ENCODE data around the gene AAMDC. TPM values are rescaled to one million over a fixed set of nuclear protein-coding genes. Genes with fewer than 3 reads are reported as not detected.

AAMDC gene
- total RNA-seq, 1 experiment from 2014 or later: 15.7 TPM

GRCh38 chr11:77799338-77799737 lies 21.6 kb upstream of the AAMDC start:
- no peak overlapping the region for H3K27ac ChIP-seq (ENCODE audit: low read depth, low read length, poor library complexity, severe bottlenecking)
- POLR2A ChIA-PET (ENCODE audit: low non-redundant PET): interaction anchor here (0.5 kb wide), 1 partner anchor 14 kb away, joined by 3 read pairs; no protein-coding TSS in a partner anchor
- CTCF ChIA-PET: no interaction called here
- peaks cover 25% of the 10 kb centered on the region for H3K4me1 ChIP-seq (ENCODE audit: insufficient read depth, low read length, poor library complexity, severe bottlenecking)
- TF ChIP-seq EZH2 (IDR thresholded peaks at IDR 0.05; ENCODE audit: borderline replicate concordance, low read depth, low read length, poor library complexity, severe bottlenecking) (no peak), CTCF (conservative IDR thresholded peaks at IDR 0.05; ENCODE audit: low read depth, low read length) (no peak)
- intact Hi-C loops (cut with micrococcal nuclease; ENCODE audit: unreplicated experiment): no loop called here
- no peak overlapping the region for H3K4me3 ChIP-seq (ENCODE audit: low read depth, low read length, poor library complexity, severe bottlenecking)
- H3K36me3 ChIP-seq (ENCODE audit: insufficient read depth, low read length, poor library complexity, severe bottlenecking): no peaks in the 10 kb centered on the region
- H3K27me3 ChIP-seq (replicated peaks; ENCODE audit: insufficient read depth, low read depth, low read length, poor library complexity): no peaks in the 10 kb centered on the region
- peak; percentile 62 for DNase-seq (ENCODE audit: low spot score)
- H3K9me3 ChIP-seq (ENCODE audit: low read depth, low read length, poor library complexity, severe bottlenecking): no peaks in the 10 kb centered on the region
- no TSS peak for BruUV-seq (replicated peaks)

GRCh38 chr11:77800449-77800848 lies 20.5 kb upstream of the AAMDC start:
- ChIA-PET CTCF (no interaction called here), POLR2A (ENCODE audit: low non-redundant PET) (no interaction called here)
- no peaks in the 10 kb centered on the region for H3K27me3 ChIP-seq (replicated peaks; ENCODE audit: insufficient read depth, low read depth, low read length, poor library complexity)
- TF ChIP-seq CTCF (conservative IDR thresholded peaks at IDR 0.05; ENCODE audit: low read depth, low read length) (no peak), EZH2 (IDR thresholded peaks at IDR 0.05; ENCODE audit: borderline replicate concordance, low read depth, low read length, poor library complexity, severe bottlenecking) (no peak)
- no peaks in the 10 kb centered on the region for H3K36me3 ChIP-seq (ENCODE audit: insufficient read depth, low read length, poor library complexity, severe bottlenecking)
- no peak overlapping the region for H3K4me3 ChIP-seq (ENCODE audit: low read depth, low read length, poor library complexity, severe bottlenecking)
- H3K4me1 ChIP-seq (ENCODE audit: insufficient read depth, low read length, poor library complexity, severe bottlenecking): peaks cover 25% of the 10 kb centered on the region
- peak; percentile 12 for DNase-seq (ENCODE audit: low spot score)
- no TSS peak for BruUV-seq (replicated peaks)
- H3K9me3 ChIP-seq (ENCODE audit: low read depth, low read length, poor library complexity, severe bottlenecking): no peaks in the 10 kb centered on the region
- intact Hi-C loops (cut with micrococcal nuclease; ENCODE audit: unreplicated experiment): no loop called here
- H3K27ac ChIP-seq (ENCODE audit: low read depth, low read length, poor library complexity, severe bottlenecking): no peak overlapping the region

GRCh38 chr11:77801477-77801876 lies 19.5 kb upstream of the AAMDC start:
- Histone ChIP-seq H3K4me1 (ENCODE audit: insufficient read depth, low read length, poor library complexity, severe bottlenecking) (peaks cover 25% of the 10 kb centered on the region), H3K4me3 (ENCODE audit: low read depth, low read length, poor library complexity, severe bottlenecking) (no peak overlapping the region), H3K9me3 (ENCODE audit: low read depth, low read length, poor library complexity, severe bottlenecking) (no peaks in the 10 kb centered on the region), H3K36me3 (ENCODE audit: insufficient read depth, low read length, poor library complexity, severe bottlenecking) (no peaks in the 10 kb centered on the region), H3K27me3 (replicated peaks; ENCODE audit: insufficient read depth, low read depth, low read length, poor library complexity) (no peaks in the 10 kb centered on the region), H3K27ac (ENCODE audit: low read depth, low read length, poor library complexity, severe bottlenecking) (peak overlapping the region; percentile 18)
- ChIA-PET CTCF (no interaction called here), POLR2A (ENCODE audit: low non-redundant PET) (no interaction called here)
- no peak for TF ChIP-seq CTCF (conservative IDR thresholded peaks at IDR 0.05; ENCODE audit: low read depth, low read length)
- no peak for TF ChIP-seq EZH2 (IDR thresholded peaks at IDR 0.05; ENCODE audit: borderline replicate concordance, low read depth, low read length, poor library complexity, severe bottlenecking)
- BruUV-seq (replicated peaks): no TSS peak
- peak; percentile 14 for DNase-seq (ENCODE audit: low spot score)
- intact Hi-C loops (cut with micrococcal nuclease; ENCODE audit: unreplicated experiment): no loop called here
